ENCODE data around the gene FDPS.

FDPS gene

Small RNA genes lying within 50 kb of the gene (small RNA-seq; reads per million reads assigned to genes)
- gene RNU6-106P, result 0 to 0.16 reads per million in 2 experiments
